Measurements from ENCODE around the gene NFATC1.

DNA sequence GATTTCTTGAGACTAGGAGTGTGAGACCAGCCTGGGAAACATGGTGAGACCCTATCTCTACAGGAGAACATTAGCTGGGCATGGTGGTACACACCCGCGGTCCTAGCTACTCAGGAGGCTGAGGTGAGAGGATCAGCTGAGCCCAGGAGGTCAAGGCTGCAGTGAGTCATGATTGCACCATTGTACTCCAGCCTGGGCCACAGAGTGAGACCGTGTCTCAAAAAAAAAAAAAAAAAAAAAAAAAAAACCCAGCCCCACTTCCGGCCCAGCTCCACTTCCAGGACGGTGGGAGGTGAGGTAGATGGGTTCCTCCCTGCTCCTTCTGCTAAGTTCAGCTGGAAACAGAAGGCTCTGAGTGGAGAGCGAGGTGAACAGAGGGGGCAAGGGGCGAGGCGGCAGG lies 41.4 kb upstream of the NFATC1 start:
- TF ChIP-seq CTCF (conservative IDR thresholded peaks at IDR 0.05 in 1 of 2, IDR thresholded peaks at IDR 0.05 in 1 of 2; ENCODE audit: low read depth in 1 of 2, low read length in 2 of 2) (no peak), EZH2 (IDR thresholded peaks at IDR 0.05; ENCODE audit: low read length, missing control alignments) (no peak)
